Measurements from ENCODE around the gene OR6B1.

The OR6B1 gene

GRCh38 chr7:143978585-143978984 lies 21.5 kb upstream of the OR6B1 start:
- Histone ChIP-seq H3K9me3 (ENCODE audit: control insufficient read depth in 2 of 2, low read length in 2 of 2) (no peaks in the 10 kb centered on the region), H3K27ac (ENCODE audit: low read length) (no peak overlapping the region), H3K36me3 (ENCODE audit: control insufficient read depth in 2 of 2, insufficient read depth in 2 of 2, low read length in 2 of 2) (no peaks in the 10 kb centered on the region), H3K4me3 (ENCODE audit: low read length in 2 of 2) (no peak overlapping the region), H3K4me1 (ENCODE audit: control insufficient read depth, insufficient read depth, low read length) (no peaks in the 10 kb centered on the region), H3K27me3 (ENCODE audit: control insufficient read depth in 1 of 2, insufficient read depth in 2 of 2, low read length in 2 of 2) (no peaks in the 10 kb centered on the region), H3K9ac (ENCODE audit: low read length in 2 of 2) (no peak overlapping the region)

GRCh38 chr7:143979359-143979758 lies 20.8 kb upstream of the OR6B1 start:
- Histone ChIP-seq H3K9me3 (ENCODE audit: control insufficient read depth in 2 of 2, low read length in 2 of 2) (no peaks in the 10 kb centered on the region), H3K36me3 (ENCODE audit: control insufficient read depth in 2 of 2, insufficient read depth in 2 of 2, low read length in 2 of 2) (no peaks in the 10 kb centered on the region), H3K4me3 (ENCODE audit: low read length in 2 of 2) (no peak overlapping the region), H3K27ac (ENCODE audit: low read length) (no peak overlapping the region), H3K27me3 (ENCODE audit: control insufficient read depth in 1 of 2, insufficient read depth in 2 of 2, low read length in 2 of 2) (no peaks in the 10 kb centered on the region), H3K4me1 (ENCODE audit: control insufficient read depth, insufficient read depth, low read length) (no peaks in the 10 kb centered on the region), H3K9ac (ENCODE audit: low read length in 2 of 2) (no peak overlapping the region)

- Histone ChIP-seq H3K36me3 (ENCODE audit: control insufficient read depth in 2 of 2, insufficient read depth in 2 of 2, low read length in 2 of 2) (no peaks in the 10 kb centered on the region), H3K9ac (ENCODE audit: low read length in 2 of 2) (no peak overlapping the region), H3K4me1 (ENCODE audit: control insufficient read depth, insufficient read depth, low read length) (no peaks in the 10 kb centered on the region), H3K27ac (ENCODE audit: low read length) (no peak overlapping the region), H3K27me3 (ENCODE audit: control insufficient read depth in 1 of 2, insufficient read depth in 2 of 2, low read length in 2 of 2) (no peaks in the 10 kb centered on the region), H3K9me3 (ENCODE audit: control insufficient read depth in 2 of 2, low read length in 2 of 2) (no peaks in the 10 kb centered on the region), H3K4me3 (ENCODE audit: low read length in 2 of 2) (no peak overlapping the region)
These were observed 20.1 kb upstream of the OR6B1 start for GRCh38 chr7:143979998-143980397.

GRCh38 chr7:143980746-143981510 lies 19.2 kb upstream of the OR6B1 start:
- Histone ChIP-seq H3K36me3 (ENCODE audit: control insufficient read depth in 2 of 2, insufficient read depth in 2 of 2, low read length in 2 of 2) (no peaks in the 10 kb centered on the region), H3K9me3 (ENCODE audit: control insufficient read depth in 2 of 2, low read length in 2 of 2) (no peaks in the 10 kb centered on the region), H3K27me3 (ENCODE audit: control insufficient read depth in 1 of 2, insufficient read depth in 2 of 2, low read length in 2 of 2) (no peaks in the 10 kb centered on the region), H3K27ac (ENCODE audit: low read length) (no peak overlapping the region), H3K4me3 (ENCODE audit: low read length in 2 of 2) (no peak overlapping the region), H3K4me1 (ENCODE audit: control insufficient read depth, insufficient read depth, low read length) (no peaks in the 10 kb centered on the region), H3K9ac (ENCODE audit: low read length in 2 of 2) (no peak overlapping the region)

- H3K9me3 ChIP-seq (ENCODE audit: control insufficient read depth in 2 of 2, low read length in 2 of 2) = no peaks in the 10 kb centered on the region
- no peak overlapping the region for H3K4me3 ChIP-seq (ENCODE audit: low read length in 2 of 2)
- no peaks in the 10 kb centered on the region for H3K27me3 ChIP-seq (ENCODE audit: control insufficient read depth in 1 of 2, insufficient read depth in 2 of 2, low read length in 2 of 2)
- no peaks in the 10 kb centered on the region for H3K36me3 ChIP-seq (ENCODE audit: control insufficient read depth in 2 of 2, insufficient read depth in 2 of 2, low read length in 2 of 2)
- no peaks in the 10 kb centered on the region for H3K4me1 ChIP-seq (ENCODE audit: control insufficient read depth, insufficient read depth, low read length)
- H3K27ac ChIP-seq (ENCODE audit: low read length) = no peak overlapping the region
- H3K9ac ChIP-seq (ENCODE audit: low read length in 2 of 2) = no peak overlapping the region
These were observed 16.2 kb upstream of the OR6B1 start for GRCh38 chr7:143983960-143984359.

GRCh38 chr7:143987513-143987912 lies 12.6 kb upstream of the OR6B1 start:
- no peak overlapping the region for H3K9ac ChIP-seq (ENCODE audit: low read length in 2 of 2)
- peaks cover 14% of the 10 kb centered on the region for H3K4me1 ChIP-seq (ENCODE audit: control insufficient read depth, insufficient read depth, low read length)
- no peak overlapping the region for H3K4me3 ChIP-seq (ENCODE audit: low read length in 2 of 2)
- no peaks in the 10 kb centered on the region for H3K27me3 ChIP-seq (ENCODE audit: control insufficient read depth in 1 of 2, insufficient read depth in 2 of 2, low read length in 2 of 2)
- no peak overlapping the region for H3K27ac ChIP-seq (ENCODE audit: low read length)
- H3K9me3 ChIP-seq (ENCODE audit: control insufficient read depth in 2 of 2, low read length in 2 of 2) = no peaks in the 10 kb centered on the region
- H3K36me3 ChIP-seq (ENCODE audit: control insufficient read depth in 2 of 2, insufficient read depth in 2 of 2, low read length in 2 of 2) = no peaks in the 10 kb centered on the region

GRCh38 chr7:143988976-143989745 lies 11.0 kb upstream of the OR6B1 start:
- peaks cover 14% of the 10 kb centered on the region for H3K4me1 ChIP-seq (ENCODE audit: control insufficient read depth, insufficient read depth, low read length)
- no peak overlapping the region for H3K27ac ChIP-seq (ENCODE audit: low read length)
- no peaks in the 10 kb centered on the region for H3K9me3 ChIP-seq (ENCODE audit: control insufficient read depth in 2 of 2, low read length in 2 of 2)
- no peak overlapping the region for H3K9ac ChIP-seq (ENCODE audit: low read length in 2 of 2)
- no peaks in the 10 kb centered on the region for H3K36me3 ChIP-seq (ENCODE audit: control insufficient read depth in 2 of 2, insufficient read depth in 2 of 2, low read length in 2 of 2)
- peak overlapping the region in 1 of 2 donors; percentile 14 for H3K4me3 ChIP-seq (ENCODE audit: low read length in 2 of 2)
- H3K27me3 ChIP-seq (ENCODE audit: control insufficient read depth in 1 of 2, insufficient read depth in 2 of 2, low read length in 2 of 2) = no peaks in the 10 kb centered on the region

- H3K27ac ChIP-seq (ENCODE audit: low read length) = no peak overlapping the region
- no peaks in the 10 kb centered on the region for H3K36me3 ChIP-seq (ENCODE audit: control insufficient read depth in 2 of 2, insufficient read depth in 2 of 2, low read length in 2 of 2)
- no peaks in the 10 kb centered on the region for H3K27me3 ChIP-seq (ENCODE audit: control insufficient read depth in 1 of 2, insufficient read depth in 2 of 2, low read length in 2 of 2)
- H3K9ac ChIP-seq (ENCODE audit: low read length in 2 of 2) = no peak overlapping the region
- no peak overlapping the region for H3K4me3 ChIP-seq (ENCODE audit: low read length in 2 of 2)
- no peaks in the 10 kb centered on the region for H3K9me3 ChIP-seq (ENCODE audit: control insufficient read depth in 2 of 2, low read length in 2 of 2)
- H3K4me1 ChIP-seq (ENCODE audit: control insufficient read depth, insufficient read depth, low read length) = peaks cover 14% of the 10 kb centered on the region
These were observed 7.5 kb upstream of the OR6B1 start for GRCh38 chr7:143992670-143993069.

GRCh38 chr7:143993924-143994323 lies 6.2 kb upstream of the OR6B1 start:
- H3K9ac ChIP-seq (ENCODE audit: low read length in 2 of 2) = no peak overlapping the region
- no peak overlapping the region for H3K4me3 ChIP-seq (ENCODE audit: low read length in 2 of 2)
- no peaks in the 10 kb centered on the region for H3K27me3 ChIP-seq (ENCODE audit: control insufficient read depth in 1 of 2, insufficient read depth in 2 of 2, low read length in 2 of 2)
- H3K4me1 ChIP-seq (ENCODE audit: control insufficient read depth, insufficient read depth, low read length) = peaks cover 14% of the 10 kb centered on the region
- H3K27ac ChIP-seq (ENCODE audit: low read length) = no peak overlapping the region
- no peaks in the 10 kb centered on the region for H3K9me3 ChIP-seq (ENCODE audit: control insufficient read depth in 2 of 2, low read length in 2 of 2)
- no peaks in the 10 kb centered on the region for H3K36me3 ChIP-seq (ENCODE audit: control insufficient read depth in 2 of 2, insufficient read depth in 2 of 2, low read length in 2 of 2)

GRCh38 chr7:144001543-144001942 lies 1.4 kb downstream of the OR6B1 start:
- no peak overlapping the region for H3K4me3 ChIP-seq (ENCODE audit: low read length in 2 of 2)
- no peak overlapping the region for H3K9ac ChIP-seq (ENCODE audit: low read length in 2 of 2)
- H3K4me1 ChIP-seq (ENCODE audit: control insufficient read depth, insufficient read depth, low read length) = no peaks in the 10 kb centered on the region
- H3K27me3 ChIP-seq (ENCODE audit: control insufficient read depth in 1 of 2, insufficient read depth in 2 of 2, low read length in 2 of 2) = no peaks in the 10 kb centered on the region
- H3K36me3 ChIP-seq (ENCODE audit: control insufficient read depth in 2 of 2, insufficient read depth in 2 of 2, low read length in 2 of 2) = no peaks in the 10 kb centered on the region
- no peak overlapping the region for H3K27ac ChIP-seq (ENCODE audit: low read length)
- H3K9me3 ChIP-seq (ENCODE audit: control insufficient read depth in 2 of 2, low read length in 2 of 2) = no peaks in the 10 kb centered on the region

GRCh38 chr7:144004703-144005102 lies 4.6 kb downstream of the OR6B1 start:
- Histone ChIP-seq H3K27ac (ENCODE audit: low read length) (no peak overlapping the region), H3K4me3 (ENCODE audit: low read length in 2 of 2) (no peak overlapping the region), H3K9me3 (ENCODE audit: control insufficient read depth in 2 of 2, low read length in 2 of 2) (no peaks in the 10 kb centered on the region)

More at GRCh38 chr7:144004703-144005102, 4.6 kb downstream of the OR6B1 start:
- Histone ChIP-seq H3K36me3 (ENCODE audit: control insufficient read depth in 2 of 2, insufficient read depth in 2 of 2, low read length in 2 of 2) (no peaks in the 10 kb centered on the region), H3K9ac (ENCODE audit: low read length in 2 of 2) (no peak overlapping the region), H3K27me3 (ENCODE audit: control insufficient read depth in 1 of 2, insufficient read depth in 2 of 2, low read length in 2 of 2) (no peaks in the 10 kb centered on the region), H3K4me1 (ENCODE audit: control insufficient read depth, insufficient read depth, low read length) (no peaks in the 10 kb centered on the region)
